Measurements from ENCODE around the gene ADAMTSL5. TPM values are rescaled to one million over a fixed set of nuclear protein-coding genes. Genes with fewer than 3 reads are reported as not detected.

Gene ADAMTSL5
- total and polyA plus RNA-seq, 2 of the 8 experiments (the other 6 are each of a cell fraction or from before 2014, with no cell fraction given) = 0.82 to 0.99 TPM

- Histone ChIP-seq H2AFZ (ENCODE audit: low read length) (no peak overlapping the region), H2BK120ac (replicated peaks; ENCODE audit: low read depth, low read length) (no peak overlapping the region), H2BK15ac (ENCODE audit: low read length) (no peak overlapping the region), H4K20me1 (replicated peaks in 1 of 2; ENCODE audit: control insufficient read depth in 1 of 2, insufficient read depth in 2 of 2, low read length in 2 of 2) (peaks cover 0 to 3% of the 10 kb centered on the region in 2 experiments), H3K56ac (replicated peaks; ENCODE audit: insufficient read length, low read depth, low read length) (no peak overlapping the region), H3K79me2 (ENCODE audit: control insufficient read depth in 1 of 2, insufficient read depth in 2 of 2, low read length in 2 of 2) (no peaks in the 10 kb centered on the region), H2BK12ac (ENCODE audit: low read depth, low read length) (no peak overlapping the region), H4K91ac (replicated peaks; ENCODE audit: insufficient read length, low read length) (no peak overlapping the region), H3K4me2 (ENCODE audit: insufficient read depth in 1 of 2, low read depth in 2 of 2, low read length in 2 of 2) (no peak overlapping the region), H2BK20ac (ENCODE audit: low read length) (no peak overlapping the region), H3K27me3 (replicated peaks in 1 of 4; ENCODE audit: control insufficient read depth in 3 of 4, extremely low read depth in 1 of 4, insufficient read depth in 3 of 4, low read length in 3 of 4) (no peaks in the 10 kb centered on the region; a peak in 1 of 7 replicates), H3K18ac (ENCODE audit: extremely low read depth, low read length) (no peak overlapping the region), H4K8ac (ENCODE audit: extremely low read depth, insufficient read depth, low read length) (no peak overlapping the region), H3K27ac (ENCODE audit: low read depth, low read length) (no peak overlapping the region), H3K9ac (replicated peaks in 1 of 4; ENCODE audit: extremely low read depth in 1 of 4, low read depth in 3 of 4, low read length in 3 of 4) (no peak overlapping the region), H3K79me1 (ENCODE audit: low read depth, low read length) (no peaks in the 10 kb centered on the region), H4K5ac (ENCODE audit: insufficient read length, low read depth, low read length) (no peak overlapping the region), H3K23ac (ENCODE audit: insufficient read length) (no peak overlapping the region), H3K14ac (ENCODE audit: insufficient read length) (no peak overlapping the region), H3K4me1 (replicated peaks in 1 of 4; ENCODE audit: control insufficient read depth in 3 of 4, insufficient read depth in 4 of 4, low read length in 3 of 4) (no peaks in the 10 kb centered on the region), H3K36me3 (ENCODE audit: control insufficient read depth in 2 of 4, insufficient read depth in 4 of 4, low read length in 3 of 4) (no peaks in the 10 kb centered on the region), H2AK5ac (ENCODE audit: low read depth, low read length) (no peak overlapping the region), H3K4ac (replicated peaks; ENCODE audit: insufficient read length, low read depth, low read length) (no peak overlapping the region), H2BK5ac (ENCODE audit: low read depth, low read length) (no peak overlapping the region), H3K4me3 (ENCODE audit: extremely low read depth in 1 of 4, insufficient read depth in 2 of 4, low read depth in 3 of 4, low read length in 4 of 4) (no peak overlapping the region), H3K23me2 (ENCODE audit: low read depth, low read length) (no peaks in the 10 kb centered on the region), H3K9me3 (ENCODE audit: insufficient read depth in 2 of 2, low read depth in 1 of 2, low read length in 1 of 2) (no peaks in the 10 kb centered on the region)
- ChIA-PET CTCF (ENCODE audit: partially characterized antibody) (interaction anchor here (2.8 kb wide), 1 partner anchor 14 kb away, joined by 8 read pairs; no protein-coding TSS in a partner anchor), POLR2A (ENCODE audit: partially characterized antibody) (interaction anchor here (1.1 kb wide), 1 partner anchor 12 kb away, joined by 3 read pairs; no protein-coding TSS in a partner anchor)
- TF ChIP-seq KDM1A (IDR thresholded peaks at IDR 0.05; ENCODE audit: borderline replicate concordance, low read length) (0 out of 2 replicates have a peak, but pooled peaks have one; percentile 31), RAD21 (IDR thresholded peaks at IDR 0.05 in 1 of 2, conservative IDR thresholded peaks at IDR 0.05 in 1 of 2; ENCODE audit: low read depth in 2 of 2, low read length in 2 of 2) (no peak)
- 89% methylated on average over 9 of the region's 9 CpGs; no CpG with 5 or more reads in 1 of the 2 experiments for WGBS, 2 experiments (ENCODE audit: extremely low coverage in 1 of 2, insufficient coverage in 1 of 2, insufficient read length in 1 of 2, insufficient replicate concordance in 2 of 2, low coverage in 1 of 2, low lambda C conversion rate in 2 of 2, missing lambda C conversion rate in 1 of 2)
- no peak for FAIRE-seq
- DNase-seq (ENCODE audit: low read depth in 1 of 2, low spot score in 2 of 2) = no peak
Measured at GRCh38 chr19:1532003-1532402, 19.2 kb upstream of the ADAMTSL5 start.
